H1 (cell line): ENCODE results near the gene MLC1. TPM values are rescaled to one million over a fixed set of nuclear protein-coding genes. Genes with fewer than 3 reads are reported as not detected.

ENCODE experiments used
- CTCF ChIA-PET: fragments of 300-600 bp; sonication (Branson Sonifier 250); formaldehyde crosslinking; loops from one replicate; lab custom pipeline; 2021; ENCODE audit not compliant: partially characterized antibody; lab: Charles Lee
- POLR2A ChIA-PET: fragments of 300-600 bp; sonication (Branson Sonifier 250); formaldehyde crosslinking; loops from one replicate; lab custom pipeline; 2021; ENCODE audit warnings: inconsistent platforms; ENCODE audit not compliant: partially characterized antibody; lab: Charles Lee
- DNase-seq, 2 experiments: peaks; one replicate each; pipeline versions ENCODE4 v3.0.0 to v3.0.0-alpha.2; 2010 to 2022; ENCODE audit warnings: low spot score in 2 of 2, low read depth in 1 of 2, mixed read lengths in 1 of 2
- FAIRE-seq: peaks from 2 replicates; lab custom pipeline; 2011; peaks lifted over from hg19 to GRCh38; lab: Jason Lieb, UNC
- H2AFZ ChIP-seq: 2 replicates; pipeline ENCODE4 v1.8.1; 2012; ENCODE audit warnings: low read length, inconsistent platforms
- H2AK5ac ChIP-seq: 2 replicates; pipeline ENCODE4 v1.6.1; 2013; ENCODE audit warnings: low read depth, low read length
- H2BK120ac ChIP-seq: replicated peaks from 2 replicates; pipeline ENCODE3; 2013; ENCODE audit warnings: low read depth, low read length, inconsistent platforms
- H2BK12ac ChIP-seq: 2 replicates; pipeline ENCODE4 v1.6.1; 2013; ENCODE audit warnings: low read depth, low read length
- H2BK15ac ChIP-seq: 2 replicates; pipeline ENCODE4 v1.6.1; 2013; ENCODE audit warnings: low read length
- H2BK20ac ChIP-seq: 2 replicates; pipeline ENCODE4 v1.6.1; 2013; ENCODE audit warnings: low read length
- H2BK5ac ChIP-seq: 2 replicates; pipeline ENCODE4 v1.6.1; 2013; ENCODE audit warnings: low read depth, low read length
- H3K14ac ChIP-seq: 2 replicates; pipeline ENCODE4 v1.6.1; 2013; ENCODE audit warnings: inconsistent platforms; ENCODE audit not compliant: insufficient read length
- H3K18ac ChIP-seq: 2 replicates; pipeline ENCODE4 v1.6.1; 2013; ENCODE audit warnings: low read length; ENCODE audit errors: extremely low read depth
- H3K23ac ChIP-seq: 2 replicates; pipeline ENCODE4 v1.6.1; 2013; ENCODE audit warnings: inconsistent platforms; ENCODE audit not compliant: insufficient read length
- H3K23me2 ChIP-seq: 2 replicates; pipeline ENCODE4 v1.6.1; 2013; ENCODE audit warnings: low read depth, low read length
- H3K27ac ChIP-seq: 2 replicates; pipeline ENCODE4 v1.6.1; 2011; ENCODE audit warnings: low read depth, low read length, inconsistent platforms
- H3K27me3 ChIP-seq, 4 experiments: replicated peaks in 1 of 4; 1 replicate in 1 of 4; 2 replicates in 3 of 4; pipeline versions ENCODE4 v1.6.1 to v1.8.1; 2011 to 2013; ENCODE audit warnings: low read length in 3 of 4, mild to moderate bottlenecking in 3 of 4, inconsistent platforms in 2 of 4, mixed read lengths in 2 of 4, moderate library complexity in 1 of 4; ENCODE audit not compliant: control insufficient read depth in 3 of 4, insufficient read depth in 3 of 4; ENCODE audit errors: extremely low read depth in 1 of 4
- H3K36me3 ChIP-seq, 4 experiments: 2 replicates each; pipeline versions ENCODE4 v1.6.1 to v1.8.1; 2011 to 2013; ENCODE audit warnings: mild to moderate bottlenecking in 4 of 4, low read length in 3 of 4, moderate library complexity in 2 of 4, control low read depth in 1 of 4, inconsistent platforms in 1 of 4; ENCODE audit not compliant: insufficient read depth in 4 of 4, control insufficient read depth in 2 of 4
- H3K4ac ChIP-seq: replicated peaks from 2 replicates; pipeline ENCODE3; 2013; ENCODE audit warnings: low read length, low read depth, mixed read lengths, inconsistent platforms; ENCODE audit not compliant: insufficient read length
- H3K4me1 ChIP-seq, 4 experiments: replicated peaks in 1 of 4; 1 replicate in 1 of 4; 2 replicates in 3 of 4; pipeline versions ENCODE4 v1.6.1 to v1.8.1; 2011 to 2013; ENCODE audit warnings: low read length in 3 of 4, inconsistent platforms in 2 of 4, mixed read lengths in 1 of 4; ENCODE audit not compliant: insufficient read depth in 4 of 4, control insufficient read depth in 3 of 4
- H3K4me2 ChIP-seq, 2 experiments: 2 replicates each; pipeline versions ENCODE4 v1.6.1 to v1.8.1; 2011 to 2013; ENCODE audit warnings: low read depth in 2 of 2, low read length in 2 of 2, control low read depth in 1 of 2, inconsistent platforms in 1 of 2, mild to moderate bottlenecking in 1 of 2; ENCODE audit not compliant: insufficient read depth in 1 of 2
- H3K4me3 ChIP-seq, 4 experiments: fragments of 200-600, 300-600 bp in 1 of 4; sonication (generic), shearing (Covaris generic), sonication (Bioruptor Twin) in 1 of 4; 2 replicates each; pipeline versions ENCODE4 v1.5.1 to v1.8.1; 2011 to 2016; ENCODE audit warnings: low read length in 4 of 4, low read depth in 3 of 4, control low read depth in 2 of 4, inconsistent platforms in 2 of 4, mild to moderate bottlenecking in 2 of 4, mixed read lengths in 1 of 4, moderate library complexity in 1 of 4; ENCODE audit not compliant: insufficient read depth in 2 of 4; ENCODE audit errors: extremely low read depth in 1 of 4
- H3K56ac ChIP-seq: replicated peaks from 2 replicates; pipeline ENCODE3; 2013; ENCODE audit warnings: low read depth, mild to moderate bottlenecking, mixed read lengths, low read length, inconsistent platforms; ENCODE audit not compliant: insufficient read length
- H3K79me1 ChIP-seq: 2 replicates; pipeline ENCODE4 v1.6.1; 2013; ENCODE audit warnings: low read depth, low read length, control low read depth
- H3K79me2 ChIP-seq, 2 experiments: 2 replicates each; pipeline versions ENCODE4 v1.6.1 to v1.8.1; 2012 to 2013; ENCODE audit warnings: low read length in 2 of 2, mild to moderate bottlenecking in 2 of 2, inconsistent platforms in 1 of 2; ENCODE audit not compliant: insufficient read depth in 2 of 2, control insufficient read depth in 1 of 2
- H3K9ac ChIP-seq, 4 experiments: replicated peaks in 1 of 4; 1 replicate in 1 of 4; 2 replicates in 3 of 4; pipeline versions ENCODE4 v1.6.1 to v1.8.1; 2011 to 2013; ENCODE audit warnings: low read depth in 3 of 4, low read length in 3 of 4, control low read depth in 2 of 4, mild to moderate bottlenecking in 2 of 4, moderate library complexity in 2 of 4, inconsistent platforms in 1 of 4; ENCODE audit errors: extremely low read depth in 1 of 4
- H3K9me3 ChIP-seq, 2 experiments: 2 replicates each; pipeline versions ENCODE4 v1.6.1 to v1.8.1; 2012 to 2013; ENCODE audit warnings: mild to moderate bottlenecking in 2 of 2, moderate library complexity in 2 of 2, control low read depth in 1 of 2, inconsistent platforms in 1 of 2, low read depth in 1 of 2, low read length in 1 of 2, mixed read lengths in 1 of 2; ENCODE audit not compliant: insufficient read depth in 2 of 2
- H4K20me1 ChIP-seq, 2 experiments: replicated peaks in 1 of 2; 2 replicates each; pipeline versions ENCODE3 to v1.8.1; 2011 to 2013; ENCODE audit warnings: inconsistent platforms in 2 of 2, low read length in 2 of 2, mild to moderate bottlenecking in 1 of 2; ENCODE audit not compliant: insufficient read depth in 2 of 2, control insufficient read depth in 1 of 2
- H4K5ac ChIP-seq: 2 replicates; pipeline ENCODE4 v1.6.1; 2013; ENCODE audit warnings: low read length, low read depth, mixed read lengths, inconsistent platforms; ENCODE audit not compliant: insufficient read length
- H4K8ac ChIP-seq: 2 replicates; pipeline ENCODE4 v1.8.0; 2013; ENCODE audit warnings: mild to moderate bottlenecking, moderate library complexity, low read length, inconsistent platforms; ENCODE audit not compliant: insufficient read depth; ENCODE audit errors: extremely low read depth
- H4K91ac ChIP-seq: replicated peaks from 2 replicates; pipeline ENCODE3; 2013; ENCODE audit warnings: low read length, mixed read lengths, inconsistent platforms; ENCODE audit not compliant: insufficient read length
- CBX8 ChIP-seq: fragments of 300-800, 300-1000 bp; sonication (generic); IDR thresholded peaks from 2 replicates; pipeline ENCODE4 v1.7.1; 2016; ENCODE audit warnings: low read depth, low read length, borderline replicate concordance
- CTBP2 ChIP-seq: IDR thresholded peaks from 2 replicates; pipeline ENCODE4 v1.7.0; 2011; ENCODE audit warnings: borderline replicate concordance, mild to moderate bottlenecking, moderate library complexity, mixed read lengths, low read length; ENCODE audit not compliant: insufficient read depth, insufficient read length
- KDM1A ChIP-seq: fragments of 200-600, 300-600 bp; sonication (generic); IDR thresholded peaks from 2 replicates; pipeline ENCODE4 v1.7.1; 2016; ENCODE audit warnings: mild to moderate bottlenecking, low read length, borderline replicate concordance
- KDM5A ChIP-seq: fragments of 200-600 bp; IDR thresholded peaks from 2 replicates; pipeline ENCODE4 v1.7.1; 2012; ENCODE audit warnings: mild to moderate bottlenecking, low read length, inconsistent platforms, mixed read lengths
- MAFK ChIP-seq: IDR thresholded peaks from 2 replicates; pipeline ENCODE4 v1.6.1; 2012; ENCODE audit warnings: low read depth, mild to moderate bottlenecking, improper control_type of control experiment, low read length
- MAX ChIP-seq: IDR thresholded peaks from 2 replicates; pipeline ENCODE4 v1.6.1; 2012; ENCODE audit warnings: inconsistent platforms
- RAD21 ChIP-seq, 2 experiments: IDR thresholded peaks in 1 of 2; conservative IDR thresholded peaks in 1 of 2; 2 replicates each; pipeline ENCODE4 v1.6.1; 2011; ENCODE audit warnings: low read depth in 2 of 2, low read length in 2 of 2, improper control_type of control experiment in 1 of 2, inconsistent platforms in 1 of 2, mild to moderate bottlenecking in 1 of 2, moderate library complexity in 1 of 2
- RBBP5 ChIP-seq: IDR thresholded peaks from 2 replicates; pipeline ENCODE4 v1.7.1; 2012; ENCODE audit warnings: low read depth, mild to moderate bottlenecking, inconsistent platforms, low read length, moderate library complexity, borderline replicate concordance
- RXRA ChIP-seq: IDR thresholded peaks from 2 replicates; pipeline ENCODE4 v1.6.1; 2011; ENCODE audit warnings: low read depth, mild to moderate bottlenecking, low read length, moderate library complexity; ENCODE audit not compliant: insufficient read depth
- SAP30 ChIP-seq: fragments of 300-600 bp; sonication (generic); IDR thresholded peaks from 2 replicates; pipeline ENCODE4 v1.7.1; 2012; ENCODE audit warnings: low read length, moderate library complexity, mild to moderate bottlenecking, inconsistent platforms; ENCODE audit not compliant: insufficient read depth, insufficient replicate concordance
- TCF12 ChIP-seq: IDR thresholded peaks from 2 replicates; pipeline ENCODE4 v1.6.1; 2011; ENCODE audit warnings: low read depth, mild to moderate bottlenecking, low read length
- USF2 ChIP-seq: IDR thresholded peaks from 2 replicates; pipeline ENCODE4 v1.6.1; 2011; ENCODE audit warnings: low read length, improper control_type of control experiment
- WGBS, 2 experiments: shearing (Covaris generic) in 1 of 2; methylation state at CpG; one replicate each; pipeline versions ENCODE4 v1.1.6 to v1.1.7; 2013 to 2015; ENCODE audit warnings: low lambda C conversion rate in 2 of 2, mixed read lengths in 2 of 2, inconsistent platforms in 1 of 2, low coverage in 1 of 2, missing lambda C conversion rate in 1 of 2; ENCODE audit not compliant: insufficient replicate concordance in 2 of 2, insufficient coverage in 1 of 2, insufficient read length in 1 of 2; ENCODE audit errors: extremely low coverage in 1 of 2, missing lambda C conversion rate in 1 of 2; 5-methylcytosine and 5-hydroxymethylcytosine counted together
- polyA plus RNA-seq, 7 experiments: library from polyadenylated mRNA; depleted of rRNA in 3 of 7; stranded (reverse) in 5 of 7; unstranded in 2 of 7; fragments of >200 nt in 5 of 7; fragments of 200-250 nt in 2 of 7; gene quantifications; 1 replicate in 5 of 7; 2 replicates in 1 of 7; 4 replicates in 1 of 7; pipeline versions ENCODE4 v1.2.1 to v1.2.3, GENCODE V29; 2011 to 2013; ENCODE audit warnings: missing spikeins in 2 of 7, mixed read lengths in 2 of 7
- total RNA-seq: library from RNA; stranded (reverse); fragmentation: NEBNext Ultra II Directional; extraction: Animal tissue kit (Norgen Biotek cat#: 25700); gene quantifications from 2 replicates; pipeline ENCODE4 v1.2.1, GENCODE V29; 2021

Gene MLC1
- total and polyA plus RNA-seq, 2 of the 8 experiments (the other 6 are each of a cell fraction or from before 2014, with no cell fraction given), result 0.20 TPM; not detected in 1

- no peaks in the 10 kb centered on the region for H3K23me2 ChIP-seq
- CTCF ChIA-PET, result interaction anchor here (0.8 kb wide), 1 partner anchor 9 kb away, joined by 3 read pairs; no protein-coding TSS in a partner anchor
- H3K27me3 ChIP-seq, result no peaks in the 10 kb centered on the region
- H2BK5ac ChIP-seq, result no peak overlapping the region
- H3K4me1 ChIP-seq, result no peaks in the 10 kb centered on the region; a peak in 1 of 7 replicates
- no peaks in the 10 kb centered on the region for H3K9me3 ChIP-seq
- no peak overlapping the region for H3K4me3 ChIP-seq
- H3K56ac ChIP-seq, result no peak overlapping the region
- H2BK12ac ChIP-seq, result no peak overlapping the region
- H2BK20ac ChIP-seq, result no peak overlapping the region
- no peak overlapping the region for H4K91ac ChIP-seq
- no peak overlapping the region for H3K23ac ChIP-seq
- no peak overlapping the region for H4K8ac ChIP-seq
- no peak overlapping the region for H4K5ac ChIP-seq
- no peak overlapping the region for H3K18ac ChIP-seq
- no peaks in the 10 kb centered on the region for H3K36me3 ChIP-seq
- 91% methylated on average over 9 of the region's 16 CpGs; no CpG with 5 or more reads in 1 of the 2 experiments for WGBS, 2 experiments
- no peak overlapping the region for H3K4me2 ChIP-seq
- H2AFZ ChIP-seq, result no peak overlapping the region
- no peaks in the 10 kb centered on the region for H3K79me1 ChIP-seq
- no peak overlapping the region for H3K9ac ChIP-seq
- H3K14ac ChIP-seq, result no peak overlapping the region
- H2BK120ac ChIP-seq, result no peak overlapping the region
- no peak for DNase-seq
- no peak overlapping the region for H3K4ac ChIP-seq
- FAIRE-seq, result no peak
- H2BK15ac ChIP-seq, result no peak overlapping the region
- H3K79me2 ChIP-seq, result no peaks in the 10 kb centered on the region
- POLR2A ChIA-PET, result no interaction called here
- no peaks in the 10 kb centered on the region for H4K20me1 ChIP-seq
- no peak overlapping the region for H3K27ac ChIP-seq
- H2AK5ac ChIP-seq, result no peak overlapping the region
- TF ChIP-seq MAFK (no peak), MAX (no peak), CTBP2 (no peak), RAD21 (IDR thresholded peaks at IDR 0.05 in 1 of 2, conservative IDR thresholded peaks at IDR 0.05 in 1 of 2; ENCODE audit: low read depth in 2 of 2, low read length in 2 of 2) (no peak), KDM5A (no peak), KDM1A (no peak), CBX8 (no peak), TCF12 (no peak), RXRA (no peak), RBBP5 (no peak), USF2 (no peak), SAP30 (no peak)
These were observed 37.9 kb downstream of the MLC1 start for GRCh38 chr22:50047346-50047745.
